Prostate gland (tissue), 2 donors: ENCODE data around the gene RGCC.

Source experiments
- POLR2A ChIP-seq: fragments of 450-650 bp; IDR thresholded peaks from one replicate; pipeline ENCODE4 v1.6.1; 2016; ENCODE audit warnings: antibody characterized with exemption, mild to moderate bottlenecking
- TF ChIP-seq, protein P1 (sequence below), 4 experiments: fragments of 200-600 bp in 2 of 4; fragments of 450-650 bp in 2 of 4; sonication (generic) in 2 of 4; IDR thresholded peaks; 1 replicate in 3 of 4; 2 replicates in 1 of 4; pipeline ENCODE4 v1.5.1; 2016 to 2019; ENCODE audit warnings: antibody characterized with exemption in 4 of 4, mild to moderate bottlenecking in 2 of 4, moderate library complexity in 2 of 4

DNA sequence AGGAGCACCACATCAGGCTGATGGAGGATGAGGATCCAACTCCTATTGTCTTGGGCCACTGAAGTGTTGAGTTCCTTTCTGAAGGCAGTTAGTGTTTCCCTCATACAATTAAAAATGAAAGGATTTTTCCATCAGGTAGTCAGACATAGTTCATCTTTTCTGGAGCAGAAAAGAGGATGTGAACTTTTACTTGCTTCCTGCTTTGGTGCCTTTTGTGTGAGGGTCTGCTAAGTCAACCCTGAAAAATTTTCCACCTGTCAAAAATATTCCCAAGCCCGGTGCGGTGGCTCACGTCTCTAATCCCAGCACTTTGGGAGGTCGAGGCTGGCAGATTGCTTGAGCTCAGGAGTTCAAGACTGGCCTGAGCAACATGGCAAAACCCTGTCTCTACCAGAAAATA, 43.9 kb downstream of the RGCC start:
- TF ChIP-seq POLR2A: no peak
- TF ChIP-seq, protein P1, sequence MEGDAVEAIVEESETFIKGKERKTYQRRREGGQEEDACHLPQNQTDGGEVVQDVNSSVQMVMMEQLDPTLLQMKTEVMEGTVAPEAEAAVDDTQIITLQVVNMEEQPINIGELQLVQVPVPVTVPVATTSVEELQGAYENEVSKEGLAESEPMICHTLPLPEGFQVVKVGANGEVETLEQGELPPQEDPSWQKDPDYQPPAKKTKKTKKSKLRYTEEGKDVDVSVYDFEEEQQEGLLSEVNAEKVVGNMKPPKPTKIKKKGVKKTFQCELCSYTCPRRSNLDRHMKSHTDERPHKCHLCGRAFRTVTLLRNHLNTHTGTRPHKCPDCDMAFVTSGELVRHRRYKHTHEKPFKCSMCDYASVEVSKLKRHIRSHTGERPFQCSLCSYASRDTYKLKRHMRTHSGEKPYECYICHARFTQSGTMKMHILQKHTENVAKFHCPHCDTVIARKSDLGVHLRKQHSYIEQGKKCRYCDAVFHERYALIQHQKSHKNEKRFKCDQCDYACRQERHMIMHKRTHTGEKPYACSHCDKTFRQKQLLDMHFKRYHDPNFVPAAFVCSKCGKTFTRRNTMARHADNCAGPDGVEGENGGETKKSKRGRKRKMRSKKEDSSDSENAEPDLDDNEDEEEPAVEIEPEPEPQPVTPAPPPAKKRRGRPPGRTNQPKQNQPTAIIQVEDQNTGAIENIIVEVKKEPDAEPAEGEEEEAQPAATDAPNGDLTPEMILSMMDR (IDR thresholded peaks at IDR 0.05): no peak
